HG03060 (cell line): ENCODE results near the gene C5orf22.
"Not testable (repeated sequence)": the region's sequence is repeated elsewhere in the genome, so short reads cannot be mapped to it uniquely, and the experiment has no call there.

Source experiments
- ATAC-seq: cut with Tn5 transposase; IDR thresholded peaks from one replicate; pipeline ENCODE4 v1.9.1; 2021; ENCODE audit warnings: low read depth, moderate number of reproducible peaks; ENCODE audit not compliant: unreplicated experiment

C5orf22 gene

GRCh38 chr5:31598640-31599611, 66.8 kb downstream of the C5orf22 start:
- no peak for ATAC-seq

- ATAC-seq, result not testable (repeated sequence)
Measured at GRCh38 chr5:31602305-31602704, 70.2 kb downstream of the C5orf22 start.

GRCh38 chr5:31604240-31604639, 72.1 kb downstream of the C5orf22 start:
- ATAC-seq, result no peak

GRCh38 chr5:31604644-31605043, 72.5 kb downstream of the C5orf22 start:
- no peak for ATAC-seq
